IgD-negative memory B cell (primary cell): ENCODE data around the gene TCEA3. TPM values are rescaled to one million over a fixed set of nuclear protein-coding genes. Genes with fewer than 3 reads are reported as not detected.

ENCODE experiments used
- H3K27ac Mint-ChIP-seq, 3 donors: one replicate each; pipeline ENCODE4 v1.8.0; 2020 to 2022; ENCODE audit warnings: mild to moderate bottlenecking in 3 of 3, mixed read lengths in 3 of 3, moderate library complexity in 1 of 3
- H3K27me3 Mint-ChIP-seq: one replicate; pipeline ENCODE4 v1.8.0; 2021; ENCODE audit warnings: mixed read lengths
- H3K36me3 Mint-ChIP-seq: one replicate; pipeline ENCODE4 v1.8.0; 2020; ENCODE audit warnings: mild to moderate bottlenecking, mixed read lengths
- H3K4me1 Mint-ChIP-seq, 3 donors: one replicate each; pipeline ENCODE4 v1.8.0; 2020 to 2022; ENCODE audit warnings: mixed read lengths in 3 of 3, mild to moderate bottlenecking in 1 of 3
- H3K4me3 Mint-ChIP-seq, 4 donors: one replicate each; pipeline ENCODE4 v1.8.0; 2020 to 2022; ENCODE audit warnings: mild to moderate bottlenecking in 4 of 4, mixed read lengths in 4 of 4, moderate library complexity in 3 of 4
- H3K9me3 Mint-ChIP-seq, 3 donors: one replicate each; pipeline ENCODE4 v1.8.0; 2020 to 2021; ENCODE audit warnings: mixed read lengths in 3 of 3, mild to moderate bottlenecking in 1 of 3
- polyA plus RNA-seq: library from polyadenylated mRNA; unstranded; fragments of 300-500 nt; fragmentation: Illumina TruSeq; gene quantifications from one replicate; pipeline ENCODE4 v1.2.3, GENCODE V29; 2021

TCEA3 gene
- polyA plus RNA-seq, 1 donor from 2014 or later, result 0.69 TPM

DNA sequence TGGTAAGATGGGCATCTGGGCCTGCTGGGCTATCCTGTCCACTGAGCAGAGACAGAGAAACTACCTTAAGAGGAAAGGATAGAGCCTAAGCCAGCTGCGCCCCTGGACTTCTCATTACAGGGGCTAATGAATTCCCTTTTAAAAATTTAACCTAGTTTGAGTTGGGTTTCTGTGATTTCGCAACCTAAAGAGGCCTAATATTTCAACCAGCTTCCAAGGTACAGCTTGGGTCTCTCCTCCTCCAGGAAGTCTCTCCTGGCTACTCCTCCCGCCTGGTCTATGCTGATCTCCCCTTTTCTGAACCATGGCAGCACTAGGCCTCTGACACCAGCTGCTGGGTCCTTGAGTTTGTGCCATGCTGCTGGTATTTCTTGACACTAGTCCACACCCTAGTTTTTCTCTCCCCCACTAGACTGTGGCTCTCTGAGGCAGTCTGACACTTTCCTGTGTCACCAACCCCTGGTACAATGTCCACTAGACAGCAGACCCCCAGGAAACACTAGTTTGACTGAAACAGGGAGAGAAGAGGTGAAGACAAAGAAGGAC lies 29.0 kb upstream of the TCEA3 start:
- no peak overlapping the region for H3K27ac Mint-ChIP-seq

DNA sequence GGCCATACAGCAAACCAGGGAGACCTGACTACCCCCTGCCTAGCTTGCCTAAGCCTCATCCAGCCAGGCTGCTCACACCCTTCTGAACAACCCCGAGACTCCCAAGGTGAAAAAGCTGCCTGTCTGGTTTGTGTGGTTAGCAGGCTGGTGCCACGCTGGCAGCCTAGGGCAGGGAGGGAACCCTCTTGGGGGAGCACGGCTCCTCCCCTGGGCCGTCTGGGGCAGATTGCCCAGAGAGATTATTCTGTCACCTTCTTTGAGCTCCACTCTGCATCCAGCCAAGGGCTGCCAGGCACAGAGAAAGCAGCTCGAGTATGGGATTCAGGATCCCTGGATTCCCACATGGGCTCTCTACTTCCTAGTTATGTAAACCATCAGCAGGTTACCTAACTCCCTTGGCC lies 27.5 kb upstream of the TCEA3 start:
- Mint-ChIP-seq H3K4me1 (no peaks in the 10 kb centered on the region), H3K4me3 (no peak overlapping the region), H3K27ac (no peak overlapping the region), H3K9me3 (no peaks in the 10 kb centered on the region), H3K36me3 (no peaks in the 10 kb centered on the region), H3K27me3 (peaks cover 6% of the 10 kb centered on the region)

More for the DNA sequence above, 29.0 kb upstream of the TCEA3 start:
- Mint-ChIP-seq H3K4me1 (no peaks in the 10 kb centered on the region), H3K36me3 (no peaks in the 10 kb centered on the region), H3K4me3 (no peak overlapping the region), H3K27me3 (peaks cover 6% of the 10 kb centered on the region), H3K9me3 (no peaks in the 10 kb centered on the region)

DNA sequence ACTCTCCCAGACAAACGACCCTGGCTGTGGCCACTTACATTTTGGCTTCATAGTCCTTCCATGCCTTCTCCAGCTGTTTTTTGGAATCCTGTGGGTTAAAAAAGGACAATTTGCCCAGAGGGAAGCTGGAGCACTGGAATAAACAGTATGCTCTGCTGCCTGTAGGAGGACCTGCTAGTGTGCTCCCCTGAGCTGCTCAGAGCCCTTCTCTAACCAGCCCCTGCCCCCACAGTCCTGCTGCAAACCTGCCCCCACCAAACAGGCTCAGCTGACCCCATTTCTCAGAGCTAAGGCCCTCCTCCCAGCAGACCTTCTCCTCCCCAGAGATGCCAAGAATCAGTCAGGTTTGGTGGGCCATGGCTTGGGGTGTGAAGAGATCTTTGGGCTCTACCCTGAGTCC lies 26.9 kb upstream of the TCEA3 start:
- Mint-ChIP-seq H3K27me3 (peaks cover 6% of the 10 kb centered on the region), H3K4me3 (no peak overlapping the region), H3K36me3 (no peaks in the 10 kb centered on the region), H3K27ac (peak overlapping the region in 1 of 3 donors; percentile 46), H3K9me3 (no peaks in the 10 kb centered on the region), H3K4me1 (no peaks in the 10 kb centered on the region)

DNA sequence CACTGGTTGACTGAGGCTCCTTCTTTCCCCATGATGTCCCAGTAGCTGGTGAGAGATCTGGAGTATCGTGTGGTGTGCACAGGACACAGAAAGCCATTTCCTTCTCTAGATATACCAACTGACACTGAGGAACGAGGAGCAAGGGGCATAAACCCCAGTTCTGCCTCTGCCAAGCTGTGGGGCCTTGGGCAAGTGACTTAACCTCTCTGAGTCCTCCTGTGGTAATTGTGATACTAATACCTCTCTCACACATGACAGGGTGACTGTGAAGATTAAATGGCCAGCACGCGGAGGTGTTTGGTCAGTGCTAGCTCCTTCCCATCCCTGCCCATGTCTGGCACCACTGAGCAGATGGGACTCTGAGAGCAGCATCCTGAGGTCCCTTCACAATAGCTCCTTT lies 26.3 kb upstream of the TCEA3 start:
- H3K27ac Mint-ChIP-seq, result no peak overlapping the region
- no peaks in the 10 kb centered on the region for H3K4me1 Mint-ChIP-seq
- peaks cover 6% of the 10 kb centered on the region for H3K27me3 Mint-ChIP-seq
- no peak overlapping the region for H3K4me3 Mint-ChIP-seq
- no peaks in the 10 kb centered on the region for H3K9me3 Mint-ChIP-seq
- no peaks in the 10 kb centered on the region for H3K36me3 Mint-ChIP-seq

DNA sequence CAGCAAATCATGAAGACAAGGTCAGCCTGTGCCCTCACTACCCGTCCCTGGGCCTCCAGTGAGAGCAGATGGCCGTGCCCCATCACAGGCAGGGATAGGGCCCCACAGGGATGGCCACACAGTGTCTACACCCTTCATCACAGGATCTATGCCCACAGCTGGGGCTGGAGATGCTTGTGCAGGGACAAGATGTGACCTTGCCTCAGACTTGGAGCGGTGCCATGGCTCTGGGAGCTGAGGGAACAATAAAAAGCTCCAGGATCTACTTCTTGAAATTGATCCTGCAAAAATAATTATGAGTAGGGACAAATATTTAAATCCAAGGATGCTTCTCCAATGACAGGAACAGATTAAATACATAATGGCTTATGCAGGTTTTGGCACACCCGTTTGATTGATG lies 25.4 kb upstream of the TCEA3 start:
- H3K4me3 Mint-ChIP-seq, result no peak overlapping the region
- H3K27me3 Mint-ChIP-seq, result peaks cover 2% of the 10 kb centered on the region
- no peak overlapping the region for H3K27ac Mint-ChIP-seq
- no peaks in the 10 kb centered on the region for H3K36me3 Mint-ChIP-seq
- H3K9me3 Mint-ChIP-seq, result no peaks in the 10 kb centered on the region
- H3K4me1 Mint-ChIP-seq, result no peaks in the 10 kb centered on the region

DNA sequence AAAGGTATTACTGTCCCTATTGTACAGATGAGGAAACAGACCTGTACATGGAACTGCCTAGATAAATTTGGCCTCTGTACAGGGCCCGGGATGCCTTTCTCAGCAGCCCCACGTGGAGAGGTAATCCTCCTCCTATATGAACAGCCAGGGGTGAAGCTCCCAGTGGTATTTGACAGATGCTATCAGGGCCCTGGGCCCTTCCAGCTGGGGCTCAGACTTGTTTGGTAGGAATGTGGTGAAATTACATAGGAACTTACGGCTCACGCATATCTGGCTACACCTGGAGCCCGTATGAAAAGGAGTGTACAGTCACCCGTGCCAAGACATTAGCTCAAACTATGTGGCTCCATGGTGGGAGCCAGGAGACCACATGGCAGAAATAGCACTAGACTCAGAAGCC lies 24.8 kb upstream of the TCEA3 start:
- no peak overlapping the region for H3K4me3 Mint-ChIP-seq
- no peak overlapping the region for H3K27ac Mint-ChIP-seq
- no peaks in the 10 kb centered on the region for H3K9me3 Mint-ChIP-seq
- H3K4me1 Mint-ChIP-seq, result no peaks in the 10 kb centered on the region
- H3K36me3 Mint-ChIP-seq, result no peaks in the 10 kb centered on the region
- H3K27me3 Mint-ChIP-seq, result peaks cover 2% of the 10 kb centered on the region

DNA sequence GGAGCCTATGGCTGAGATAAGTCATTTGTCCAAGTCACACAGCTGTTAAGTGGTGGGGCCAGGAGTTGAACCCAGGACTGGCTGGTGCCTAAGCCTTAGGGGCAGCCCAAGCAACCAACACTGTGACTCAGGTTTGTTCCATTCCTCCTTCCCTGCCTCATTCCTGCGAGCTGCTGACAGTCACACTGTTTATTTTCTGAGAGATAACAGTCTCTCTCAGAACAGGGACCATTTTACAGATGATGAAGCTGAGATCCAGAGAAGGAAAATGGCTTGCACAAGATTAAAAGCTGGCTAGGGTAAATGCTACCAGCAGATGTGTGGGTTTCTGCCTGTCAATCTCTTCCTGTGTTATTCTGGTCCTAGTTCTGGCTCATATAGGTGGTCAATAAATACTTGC lies 24.3 kb upstream of the TCEA3 start:
- no peaks in the 10 kb centered on the region for H3K9me3 Mint-ChIP-seq
- no peaks in the 10 kb centered on the region for H3K4me1 Mint-ChIP-seq
- H3K4me3 Mint-ChIP-seq, result no peak overlapping the region
- H3K36me3 Mint-ChIP-seq, result no peaks in the 10 kb centered on the region
- H3K27me3 Mint-ChIP-seq, result peaks cover 2% of the 10 kb centered on the region
- H3K27ac Mint-ChIP-seq, result no peak overlapping the region

DNA sequence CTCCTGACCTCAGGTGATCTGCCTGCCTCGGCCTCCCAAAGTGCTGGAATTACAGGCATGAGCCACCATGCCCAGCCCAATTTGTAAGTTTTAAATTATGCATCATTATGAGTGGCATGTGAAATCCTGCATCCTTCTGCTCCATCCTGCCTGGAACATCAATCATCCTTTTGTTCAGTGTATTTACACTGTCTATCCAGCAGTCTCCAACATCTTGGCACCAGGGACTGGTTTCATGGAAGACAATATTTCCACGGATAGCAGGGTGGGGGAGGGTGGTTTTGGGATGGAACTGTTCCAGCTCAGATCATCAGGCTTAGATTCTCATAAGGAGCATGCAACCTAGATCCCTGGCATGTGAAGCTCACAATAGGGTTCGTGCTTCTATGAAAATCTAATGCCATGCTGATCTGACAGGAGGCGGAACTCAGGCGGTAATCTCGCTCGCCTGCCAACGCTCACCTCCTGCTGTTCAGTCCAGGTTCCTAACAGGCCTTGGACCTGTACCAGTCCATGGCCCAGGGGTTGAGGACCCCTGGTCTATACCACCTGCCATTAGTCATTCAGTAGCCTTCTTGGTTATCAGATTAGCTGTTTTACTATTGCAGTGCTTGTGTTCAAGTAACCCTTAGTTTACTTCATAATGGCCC lies 22.2 kb upstream of the TCEA3 start:
- Mint-ChIP-seq H3K36me3 (peaks cover 3% of the 10 kb centered on the region), H3K27me3 (no peaks in the 10 kb centered on the region), H3K9me3 (no peaks in the 10 kb centered on the region), H3K4me1 (peaks cover 0 to 4% (median 0%) of the 10 kb centered on the region in 3 donors), H3K4me3 (no peak overlapping the region), H3K27ac (no peak overlapping the region)

DNA sequence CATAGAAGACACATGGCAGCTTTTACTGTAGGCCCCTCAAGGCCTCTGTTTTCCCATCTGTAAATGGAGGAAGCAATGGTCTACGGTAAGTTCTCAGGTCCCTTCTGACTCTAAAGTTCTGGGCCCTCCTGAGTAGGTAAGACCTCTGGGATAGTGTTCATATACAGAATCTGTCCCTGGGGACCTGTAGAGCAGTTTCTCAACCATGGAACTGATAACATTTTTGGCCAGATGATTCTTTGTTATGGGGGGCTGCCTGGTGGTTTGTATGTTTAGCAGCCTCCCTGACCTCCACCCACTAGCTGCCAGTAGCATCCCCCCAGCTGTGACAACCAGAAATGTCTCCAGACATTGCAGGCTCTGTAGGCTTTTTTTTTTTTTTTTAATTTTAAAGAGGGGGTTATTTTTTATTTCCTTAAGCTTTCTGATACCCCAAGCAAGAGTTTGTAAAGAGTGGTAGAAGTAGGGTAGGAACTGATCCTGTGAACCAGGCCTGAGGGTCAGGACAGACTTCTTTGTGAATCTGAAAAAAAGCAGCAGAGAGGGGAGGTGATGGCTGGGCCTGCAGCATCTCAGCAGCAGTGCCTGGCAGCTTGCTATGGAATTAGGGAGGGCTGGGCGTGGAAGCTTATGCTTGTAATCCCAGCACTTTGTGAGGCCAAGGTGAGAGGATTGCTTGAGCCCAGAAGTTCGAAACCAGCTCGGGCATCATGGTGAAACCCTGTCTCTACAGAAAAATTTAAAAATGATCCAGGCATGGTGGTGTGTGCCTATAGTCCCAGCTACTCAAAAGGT lies 20.2 kb upstream of the TCEA3 start:
- Mint-ChIP-seq H3K36me3 (peaks cover 3% of the 10 kb centered on the region), H3K27ac (no peak overlapping the region), H3K9me3 (no peaks in the 10 kb centered on the region), H3K27me3 (no peaks in the 10 kb centered on the region), H3K4me3 (no peak overlapping the region), H3K4me1 (peaks cover 0 to 4% (median 0%) of the 10 kb centered on the region in 3 donors)

DNA sequence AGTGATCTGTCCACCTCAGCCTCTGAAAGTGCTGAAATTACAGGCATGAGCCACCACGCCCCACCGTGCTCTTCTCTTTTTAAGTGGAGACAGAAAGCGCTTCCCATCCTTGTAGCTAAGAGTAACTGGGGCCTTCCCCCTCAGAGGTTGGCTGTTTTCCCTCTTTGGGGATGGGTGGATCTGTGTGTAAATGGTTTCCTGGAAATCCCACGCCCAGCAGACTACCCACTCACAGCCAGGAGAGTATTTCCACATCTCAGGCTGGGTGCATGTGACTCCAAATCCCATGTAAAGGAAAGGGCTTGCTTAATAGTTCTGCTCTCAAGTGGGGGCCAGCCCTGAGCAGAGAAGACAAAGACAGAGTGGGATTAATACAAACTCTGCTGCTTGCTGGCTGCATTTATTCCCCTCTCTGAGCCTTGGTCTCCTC lies 19.6 kb upstream of the TCEA3 start:
- Mint-ChIP-seq H3K27ac (no peak overlapping the region), H3K4me3 (peak overlapping the region in 1 of 4 donors; percentile 23), H3K4me1 (peaks cover 0 to 4% (median 0%) of the 10 kb centered on the region in 3 donors), H3K27me3 (no peaks in the 10 kb centered on the region), H3K36me3 (peaks cover 3% of the 10 kb centered on the region), H3K9me3 (no peaks in the 10 kb centered on the region)

DNA sequence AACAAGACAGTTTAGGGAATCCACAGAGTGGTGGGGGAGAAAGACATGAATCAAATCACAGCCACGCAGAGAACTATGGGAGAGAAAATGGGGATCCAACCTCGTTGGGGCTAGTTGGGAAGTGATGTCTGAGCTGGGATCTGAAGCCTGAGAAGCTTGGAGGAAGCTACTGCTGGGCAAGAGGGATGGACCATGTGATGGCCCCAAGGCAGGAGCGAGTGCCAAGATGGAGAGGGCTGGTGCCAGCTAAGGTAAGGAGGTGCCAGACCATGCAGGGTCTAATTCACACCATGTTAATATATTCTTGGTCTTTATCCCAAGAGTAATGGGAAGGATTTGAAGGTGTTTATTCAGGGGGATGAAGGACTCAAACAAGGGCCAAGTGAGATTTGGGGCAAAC lies 18.2 kb upstream of the TCEA3 start:
- Mint-ChIP-seq H3K27ac (no peak overlapping the region), H3K4me1 (peaks cover 0 to 8% (median 0%) of the 10 kb centered on the region in 3 donors), H3K9me3 (no peaks in the 10 kb centered on the region), H3K4me3 (no peak overlapping the region), H3K27me3 (no peaks in the 10 kb centered on the region), H3K36me3 (peaks cover 4% of the 10 kb centered on the region)

DNA sequence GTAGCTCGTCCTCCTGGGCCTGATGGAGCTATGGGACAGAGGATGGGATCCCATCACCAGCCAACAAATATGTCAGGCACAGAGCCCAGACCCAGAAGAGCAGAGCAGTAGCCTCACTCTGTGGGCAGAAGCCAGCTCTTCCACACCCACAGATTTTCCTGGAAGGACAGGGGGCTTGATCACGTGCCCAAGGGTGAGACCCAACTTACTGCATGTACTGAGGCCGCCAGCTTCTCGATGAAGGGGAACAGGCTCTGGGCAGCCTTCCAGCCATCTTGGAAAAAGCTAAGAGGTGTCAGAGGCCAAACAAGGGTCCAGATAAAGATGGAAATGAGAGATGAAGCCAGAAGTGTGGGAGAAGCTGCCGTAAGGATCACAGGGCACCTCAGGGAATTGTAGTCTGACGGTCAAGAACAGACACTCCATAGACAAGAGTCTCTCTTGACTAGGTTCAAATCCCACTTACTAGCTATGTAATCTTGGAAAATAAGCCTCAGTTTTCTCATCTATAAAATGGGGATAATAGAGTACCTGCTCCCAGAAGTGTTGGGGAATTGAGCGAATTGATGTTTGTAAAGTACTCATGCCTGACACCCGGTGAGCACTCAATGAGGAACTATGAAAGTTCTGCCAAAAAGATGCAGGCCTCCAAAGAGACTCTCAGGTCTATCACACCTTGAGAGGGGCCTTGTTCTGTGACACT lies 17.0 kb upstream of the TCEA3 start:
- Mint-ChIP-seq H3K27me3 (no peaks in the 10 kb centered on the region), H3K9me3 (no peaks in the 10 kb centered on the region), H3K4me1 (peaks cover 0 to 8% (median 0%) of the 10 kb centered on the region in 3 donors), H3K27ac (no peak overlapping the region), H3K36me3 (peaks cover 4% of the 10 kb centered on the region), H3K4me3 (no peak overlapping the region)

DNA sequence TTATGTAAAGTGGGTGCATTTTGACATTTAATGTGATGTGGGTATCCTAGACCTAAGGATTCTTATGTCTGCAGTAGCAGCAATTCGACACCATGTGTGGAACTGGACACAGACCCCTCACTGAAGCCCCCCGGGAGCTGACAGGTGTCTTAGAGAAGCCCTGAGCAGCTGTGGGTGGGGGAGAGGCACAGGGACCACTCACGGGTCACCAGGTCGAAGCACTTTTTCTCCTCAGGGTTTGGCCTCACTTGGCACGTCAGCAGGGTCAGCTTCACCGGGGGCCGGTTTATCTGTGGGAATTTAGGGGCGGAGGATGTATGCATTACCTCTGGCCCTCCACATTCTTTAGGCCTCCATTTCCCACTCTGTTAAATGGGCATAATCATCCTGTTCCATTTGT lies 14.0 kb upstream of the TCEA3 start:
- Mint-ChIP-seq H3K36me3 (peaks cover 4% of the 10 kb centered on the region), H3K4me1 (peaks cover 0 to 10% (median 0%) of the 10 kb centered on the region in 3 donors), H3K27me3 (no peaks in the 10 kb centered on the region), H3K9me3 (no peaks in the 10 kb centered on the region), H3K4me3 (no peak overlapping the region), H3K27ac (no peak overlapping the region)

DNA sequence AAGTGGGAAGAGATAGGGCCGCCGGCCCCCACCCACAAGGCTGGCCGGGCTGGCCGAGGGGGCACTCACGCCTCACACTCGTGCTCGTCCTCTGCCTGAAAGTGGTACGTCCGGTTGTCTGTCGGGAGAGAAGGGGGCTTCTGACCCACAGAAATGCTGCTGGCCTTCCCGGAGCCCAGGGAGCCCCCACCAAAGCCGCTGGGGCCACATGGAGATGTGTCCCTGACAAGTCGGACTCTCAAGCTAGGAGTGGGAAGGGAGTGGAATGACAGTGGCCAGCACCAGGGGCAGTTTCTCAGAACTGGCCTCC lies 12.8 kb upstream of the TCEA3 start:
- H3K9me3 Mint-ChIP-seq, result no peaks in the 10 kb centered on the region
- no peaks in the 10 kb centered on the region for H3K27me3 Mint-ChIP-seq
- no peak overlapping the region for H3K27ac Mint-ChIP-seq
- H3K4me3 Mint-ChIP-seq, result no peak overlapping the region
- H3K36me3 Mint-ChIP-seq, result peaks cover 1% of the 10 kb centered on the region
- peaks cover 0 to 6% (median 0%) of the 10 kb centered on the region in 3 donors for H3K4me1 Mint-ChIP-seq
